Measurements from ENCODE around the gene TNRC18.

GRCh38 chr7:5452937-5453540, 29.4 kb upstream of the TNRC18 start:
- TF ChIP-seq EP300 (IDR thresholded peaks at IDR 0.05) (no peak), CTCF (IDR thresholded peaks at IDR 0.05) (no peak), POLR2AphosphoS5 (IDR thresholded peaks at IDR 0.05) (no peak)

All from suprapubic skin (tissue), 4 donors.